Lung microvascular endothelial cell (primary cell): ENCODE data around the gene LRCH1. TPM values are rescaled to one million over a fixed set of nuclear protein-coding genes. Genes with fewer than 3 reads are reported as not detected.

Experiments
- DNase-seq, 2 donors: peaks; one replicate each; pipeline versions ENCODE4 v3.0.0 to v3.0.0-alpha.2; 2010; ENCODE audit warnings: low read depth in 2 of 2
- total RNA-seq: library from RNA; depleted of rRNA; stranded (reverse); fragments of >200 nt; gene quantifications from 2 replicates; pipeline ENCODE4 v1.2.1, GENCODE V29; 2014

The LRCH1 gene
- total RNA-seq, 1 donor from 2014 or later, result 11.5 TPM

GRCh38 chr13:46795321-46795720 is 242.4 kb downstream of the LRCH1 start:
- DNase-seq, result no peak

DNA sequence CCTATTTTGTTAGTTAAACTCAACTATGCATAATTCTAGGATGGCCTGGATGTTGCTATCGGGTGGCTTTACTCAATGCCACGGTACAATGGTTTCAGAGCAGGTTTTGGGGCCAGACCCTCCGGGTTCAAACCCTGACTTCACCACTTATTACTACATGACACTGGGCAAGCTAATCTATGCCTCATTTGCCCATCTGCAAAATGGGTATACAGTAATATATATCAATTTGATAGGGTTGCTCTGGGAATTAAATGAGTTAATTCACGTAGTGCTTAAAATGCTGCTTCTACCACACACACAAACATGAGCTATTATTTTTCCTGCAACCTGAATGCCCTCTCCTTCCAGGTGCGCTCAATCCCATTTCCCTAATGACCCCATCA is 243.2 kb downstream of the LRCH1 start:
- DNase-seq, result peak in 1 of 2 donors; percentile 3

DNA sequence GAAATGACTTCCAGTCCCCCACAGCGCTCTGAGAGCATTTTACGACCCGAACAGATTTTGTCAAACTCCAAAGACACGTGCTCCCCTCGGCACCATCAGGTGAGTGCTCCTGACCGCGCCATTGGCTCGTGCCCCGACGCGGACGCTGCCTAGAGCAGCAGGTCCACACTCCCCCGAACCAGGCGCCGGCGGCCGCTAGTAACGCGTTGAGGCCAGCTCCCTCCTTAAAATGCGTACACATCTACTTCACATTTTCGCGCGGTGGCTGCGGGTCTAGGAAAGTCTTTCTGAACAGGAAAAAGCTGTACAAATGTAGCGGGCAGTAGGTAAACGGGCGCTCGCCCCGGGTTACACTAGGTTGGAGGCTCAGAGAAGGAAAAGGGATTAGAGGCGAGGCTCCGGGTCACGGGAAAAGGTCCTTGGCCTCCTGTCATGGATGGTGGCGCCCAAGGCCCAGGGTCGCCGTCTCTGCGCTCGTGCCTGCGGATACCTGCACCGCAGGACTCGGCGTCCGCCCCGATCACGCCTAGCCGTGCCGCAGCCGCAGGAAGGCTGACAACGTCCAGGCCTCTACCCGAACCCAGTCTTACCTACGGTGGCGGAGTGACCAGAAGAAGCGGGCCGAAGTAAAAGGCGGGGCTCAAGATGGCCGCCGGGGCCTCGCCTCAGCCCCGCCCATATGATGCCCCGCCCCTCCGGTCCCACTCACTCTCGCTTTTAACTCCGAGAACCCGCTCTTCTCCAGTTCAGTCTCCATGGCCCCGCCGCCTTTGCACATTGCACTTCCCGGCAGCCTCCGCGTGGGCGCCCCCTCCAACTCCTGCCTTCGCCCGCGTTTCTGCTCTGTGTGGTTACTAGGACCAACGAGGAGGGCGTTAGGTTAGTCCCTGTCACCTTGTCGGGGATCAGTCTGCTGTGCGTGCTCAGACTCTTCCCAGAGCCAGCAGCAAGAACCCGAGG is 243.8 kb downstream of the LRCH1 start, which contains the start of gene ESD:
Gene ESD (minus strand): TSS at position 647 of the 960 bp plus-strand sequence. CDS start 5,748 bp downstream, outside the sequence.
- peak; percentile 81 to 87 for DNase-seq

DNA sequence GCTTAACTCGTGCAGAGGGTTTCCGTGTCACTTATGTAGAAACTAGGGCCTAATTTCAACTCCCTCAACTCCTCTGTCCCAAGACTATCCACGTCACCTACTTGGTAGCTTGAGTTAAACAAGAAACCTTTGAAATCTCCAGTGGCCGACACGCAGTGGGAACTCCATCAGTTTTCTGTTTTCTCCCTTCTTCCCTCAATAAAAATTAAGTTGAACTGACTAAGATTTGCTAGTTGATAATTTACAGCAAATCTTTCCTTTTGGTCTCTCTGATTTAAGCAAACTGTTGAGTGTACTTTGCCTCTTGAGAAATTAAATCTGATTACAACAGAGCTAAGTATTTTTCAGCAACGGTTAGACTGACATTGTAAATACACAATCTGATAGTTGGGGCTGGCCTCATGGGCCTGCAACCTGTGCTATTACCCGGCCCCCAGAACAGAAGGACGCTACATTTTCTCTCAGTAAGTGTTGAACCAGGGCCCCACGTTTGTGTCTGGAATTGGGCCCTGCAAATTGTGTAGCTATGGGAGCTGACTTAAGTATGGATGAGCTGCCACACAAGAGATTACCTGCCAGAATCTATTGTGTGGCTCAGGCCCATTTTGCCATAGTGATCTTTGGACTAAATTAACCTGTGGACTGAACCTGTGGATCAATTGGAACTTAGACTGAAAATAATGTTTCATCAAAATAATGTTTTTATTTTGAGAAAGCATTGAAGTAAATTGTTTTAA is 244.7 kb downstream of the LRCH1 start:
- no peak for DNase-seq

DNA sequence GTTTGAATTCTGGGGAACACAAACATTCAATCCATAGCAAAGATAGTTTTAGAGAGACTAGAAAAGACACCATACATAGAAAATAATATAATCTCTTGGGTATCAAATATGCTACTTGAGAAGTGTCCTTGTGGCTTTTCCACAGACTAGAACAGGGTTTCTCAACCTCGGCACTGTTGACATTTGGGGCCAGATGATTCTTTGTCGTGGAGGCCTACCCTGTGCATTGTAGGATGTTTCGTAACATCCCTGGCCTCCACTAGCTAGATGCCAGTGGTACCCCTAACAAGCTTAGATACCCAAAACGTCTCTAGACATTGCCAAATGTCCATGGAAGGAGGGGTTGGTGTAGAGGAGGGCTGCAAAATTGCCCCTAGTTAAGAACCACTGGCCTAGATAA is 246.2 kb downstream of the LRCH1 start:
- no peak for DNase-seq

DNA sequence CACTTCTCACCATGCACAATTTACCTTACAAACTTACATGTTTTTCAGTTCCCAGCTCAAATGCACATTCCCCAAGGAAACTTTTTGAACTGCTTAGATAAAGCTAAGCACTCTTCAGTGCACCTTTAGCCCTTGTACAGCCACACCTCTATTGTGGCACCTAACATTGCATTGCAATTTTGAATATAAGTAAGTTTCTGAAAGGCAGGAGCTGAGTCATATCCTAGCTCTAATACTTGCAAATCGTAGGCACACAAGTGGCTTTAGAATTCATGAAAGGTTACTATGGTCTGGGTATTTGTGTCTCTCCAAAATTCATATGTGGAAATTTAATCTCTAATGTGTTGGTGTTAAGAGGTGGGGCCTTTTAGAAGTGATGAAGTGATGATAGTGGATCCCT is 248.9 kb downstream of the LRCH1 start:
- DNase-seq, result no peak

Other genes starting within 250 kb of the LRCH1 start
- 0.20 TPM in 1 of 2 replicates, not detected in the other for gene RUBCNL, start 165.9 kb upstream of the LRCH1 start, total RNA-seq
- gene ESD, start 244.0 kb downstream of the LRCH1 start, total RNA-seq, result 63.2 and 65.1 TPM in 2 replicates